Right lobe of liver (tissue), 6 donors: ENCODE measurements around the gene DLG2. TPM values are rescaled to one million over a fixed set of nuclear protein-coding genes. Genes with fewer than 3 reads are reported as not detected.

ENCODE experiments used
- ATAC-seq, 4 donors: fragments of 200-7000 bp; cut with Tn5 transposase; one replicate each; pipeline ENCODE4 v1.9.1; 2020; ENCODE audit warnings: mild to moderate bottlenecking in 4 of 4, moderate library complexity in 4 of 4
- DNase-seq, 3 donors: peaks; one replicate each; pipeline ENCODE4 v3.0.0-alpha.2; 2020
- H3K27ac ChIP-seq, 3 donors: fragments of 200-600 bp; one replicate each; pipeline ENCODE4 v1.8.0; 2022
- H3K27me3 ChIP-seq, 2 donors: fragments of 200-600 bp; one replicate each; pipeline ENCODE4 v1.8.0; 2022
- H3K36me3 ChIP-seq, 4 donors: fragments of 200-600 bp; sonication (generic) in 1 of 4; one replicate each; pipeline versions ENCODE4 v1.5.1 to v1.8.0; 2017 to 2022; ENCODE audit warnings: control low read depth in 1 of 4
- H3K4me1 ChIP-seq, 4 donors: fragments of 200-600 bp; sonication (generic) in 1 of 4; one replicate each; pipeline versions ENCODE4 v1.5.1 to v1.8.0; 2017 to 2022; ENCODE audit warnings: control low read depth in 1 of 4
- H3K4me3 ChIP-seq, 3 donors: fragments of 200-600 bp; one replicate each; pipeline ENCODE4 v1.8.0; 2022
- H3K9me3 ChIP-seq, 4 donors: fragments of 200-600 bp; sonication (generic) in 1 of 4; one replicate each; pipeline versions ENCODE4 v1.5.1 to v1.8.0; 2017 to 2022; ENCODE audit warnings: control low read depth in 1 of 4
- CTCF ChIP-seq, 4 donors: fragments of 200-600 bp in 3 of 4; fragments of 450-650 bp in 1 of 4; IDR thresholded peaks; one replicate each; pipeline versions ENCODE4 v1.5.1 to v1.8.0; 2016 to 2022; ENCODE audit warnings: antibody characterized with exemption in 4 of 4, mild to moderate bottlenecking in 2 of 4
- POLR2A ChIP-seq: fragments of 450-650 bp; IDR thresholded peaks from one replicate; pipeline ENCODE4 v1.6.1; 2017; ENCODE audit warnings: antibody characterized with exemption, mild to moderate bottlenecking
- WGBS: methylation state at CpG from one replicate; pipeline ENCODE4 v1.1.6; 2018; ENCODE audit warnings: low coverage, low lambda C conversion rate; ENCODE audit not compliant: insufficient coverage; ENCODE audit errors: missing lambda C conversion rate; 5-methylcytosine and 5-hydroxymethylcytosine counted together
- intact Hi-C, 2 donors: fragments of 100-400 bp; cut with DNase I; formaldehyde crosslinking; loops; one replicate each; pipeline versions ENCODE4 v1.11.2 to v1.14.1; 2022
- total RNA-seq, 6 experiments: library from RNA; depleted of rRNA in 2 of 6; stranded (reverse); fragments of >200 nt in 2 of 6; fragmentation: NEBNext Ultra II Directional in 3 of 6; extraction: Animal tissue kit (Norgen Biotek cat#: 25700) in 3 of 6; gene quantifications; one replicate each; pipeline versions ENCODE4 v1.1.0 to v1.2.4, GENCODE V29; 2016 to 2023
- donor health status: DM: no; HTN: yes; CAD: no.
- donor health status: DM: no; HTN: no; CAD: no.
- donor health status: DM: no; HTN: no; CAD: no.
- donor health status: DM: no; HTN: yes; CAD: no.
- donor health status: DM: no; HTN: yes; CAD: no.

Gene DLG2
- total RNA-seq, 6 experiments from 2014 or later: 1.2 to 6.4 (median 2.5) TPM

GRCh38 chr11:83677730-83678129 is 1949.4 kb downstream of the DLG2 start:
- ATAC-seq: no peak
- Histone ChIP-seq H3K4me3 (no peak overlapping the region), H3K27ac (no peak overlapping the region), H3K36me3 (no peaks in the 10 kb centered on the region), H3K9me3 (no peaks in the 10 kb centered on the region), H3K27me3 (no peaks in the 10 kb centered on the region), H3K4me1 (no peaks in the 10 kb centered on the region)
- DNase-seq: no peak
- WGBS: 75% methylated on average over 1 of the region's 1 CpG
- TF ChIP-seq CTCF (IDR thresholded peaks at IDR 0.05): no peak
- no peak for TF ChIP-seq POLR2A
- intact Hi-C loops: no loop called here

DNA sequence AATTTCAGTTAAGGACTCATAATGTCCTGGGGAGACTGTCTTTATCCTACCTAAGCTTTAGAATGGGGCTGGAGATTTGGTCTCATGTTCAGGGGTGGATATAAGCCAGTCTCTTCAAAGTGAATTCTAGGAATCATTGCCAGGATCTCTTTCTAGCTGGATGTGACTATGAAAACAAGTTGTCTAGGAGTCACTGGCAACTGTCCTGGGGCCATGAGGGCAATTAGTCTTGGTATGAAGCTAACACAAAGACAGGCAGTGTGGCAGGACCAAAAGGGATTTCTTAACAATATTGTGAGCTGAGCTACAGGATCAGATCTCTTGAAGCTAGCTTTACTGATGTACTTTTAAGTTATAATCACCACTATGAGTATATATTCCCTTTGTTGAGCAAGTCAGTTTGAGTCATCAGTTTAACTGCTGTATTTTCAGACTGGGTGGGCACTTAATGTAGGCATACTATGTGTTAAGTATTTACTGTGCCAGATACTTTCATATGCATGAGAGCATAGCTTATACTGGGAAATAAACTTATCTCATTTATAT is 1951.0 kb downstream of the DLG2 start:
- Histone ChIP-seq H3K36me3 (no peaks in the 10 kb centered on the region), H3K27me3 (no peaks in the 10 kb centered on the region), H3K4me1 (no peaks in the 10 kb centered on the region), H3K27ac (no peak overlapping the region), H3K9me3 (no peaks in the 10 kb centered on the region), H3K4me3 (no peak overlapping the region)
- DNase-seq: no peak
- no peak for TF ChIP-seq CTCF (IDR thresholded peaks at IDR 0.05)
- ATAC-seq: no peak
- intact Hi-C loops: no loop called here

DNA sequence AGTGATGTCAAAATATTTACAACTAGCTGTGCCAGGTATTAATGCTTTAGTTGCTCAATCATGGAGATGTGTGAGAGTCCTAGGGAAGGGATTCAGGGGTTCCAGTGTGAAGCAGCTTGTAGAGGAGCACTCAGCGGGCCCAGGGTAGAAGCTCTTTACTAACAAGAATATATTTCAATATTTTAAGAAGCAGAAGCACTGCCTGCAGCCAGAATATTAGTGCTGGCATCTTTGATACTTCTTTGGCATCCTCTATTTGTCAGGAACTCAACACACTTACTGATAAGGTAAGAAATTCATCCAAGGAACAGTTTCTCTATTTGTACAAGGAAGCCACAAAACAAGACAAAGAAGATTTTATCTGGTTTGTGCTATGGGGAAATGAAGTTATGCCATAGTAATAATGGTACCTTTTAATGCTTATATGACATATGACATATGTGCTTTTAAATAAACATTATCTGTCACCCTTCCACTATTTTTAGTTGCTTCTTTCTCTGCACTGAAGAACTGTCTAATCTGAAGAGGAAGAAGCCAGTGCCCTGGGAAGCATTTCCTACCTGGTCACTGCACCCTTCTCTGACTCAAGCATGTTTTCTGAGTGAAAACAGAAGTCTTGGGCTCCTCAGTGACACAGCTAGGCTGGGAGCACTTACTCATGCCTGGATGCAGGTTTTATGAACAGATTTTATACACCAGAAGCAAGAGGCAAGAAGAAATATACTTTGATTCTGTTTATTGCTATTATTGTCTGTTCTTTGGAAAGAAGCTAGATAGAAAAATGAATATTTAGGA is 1952.8 kb downstream of the DLG2 start:
- ATAC-seq: no peak
- no peak for TF ChIP-seq CTCF (IDR thresholded peaks at IDR 0.05)
- TF ChIP-seq POLR2A: no peak
- no peak for DNase-seq
- no peaks in the 10 kb centered on the region for H3K27me3 ChIP-seq
- H3K4me3 ChIP-seq: no peak overlapping the region
- H3K9me3 ChIP-seq: no peaks in the 10 kb centered on the region
- H3K27ac ChIP-seq: no peak overlapping the region
- WGBS: 88% methylated on average over 1 of the region's 1 CpG
- intact Hi-C loops: no loop called here
- no peaks in the 10 kb centered on the region for H3K4me1 ChIP-seq
- H3K36me3 ChIP-seq: no peaks in the 10 kb centered on the region

DNA sequence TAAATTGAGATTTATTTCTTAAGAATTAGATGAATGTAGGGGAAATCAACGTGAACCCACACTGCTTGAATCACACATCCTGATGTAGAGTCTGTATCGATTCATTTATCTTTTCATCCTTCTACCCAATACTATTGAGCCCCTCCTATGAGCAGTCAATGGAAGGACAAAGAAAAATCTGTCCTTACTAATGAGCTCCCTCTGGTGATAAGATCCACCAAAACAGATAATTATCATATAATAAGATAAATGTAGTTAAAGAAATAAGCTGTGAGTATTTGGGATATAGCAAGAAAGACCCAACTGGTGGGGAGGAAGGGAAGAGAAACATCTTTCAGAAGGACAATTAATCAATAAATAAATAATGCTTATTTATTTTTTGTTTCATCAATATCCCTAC is 1955.9 kb downstream of the DLG2 start:
- ATAC-seq (peak in 2 of 4 donors; percentile 39 to 45), DNase-seq (no peak)
- no peaks in the 10 kb centered on the region for H3K9me3 ChIP-seq
- intact Hi-C loops: no loop called here
- WGBS: 72% methylated on average over 2 of the region's 2 CpGs
- no peak overlapping the region for H3K27ac ChIP-seq
- TF ChIP-seq CTCF (IDR thresholded peaks at IDR 0.05) (peak in 3 of 4 donors; percentile 15 to 35 (median 24)), POLR2A (no peak)
- no peaks in the 10 kb centered on the region for H3K27me3 ChIP-seq
- H3K4me3 ChIP-seq: no peak overlapping the region
- no peaks in the 10 kb centered on the region for H3K4me1 ChIP-seq
- H3K36me3 ChIP-seq: peaks cover 0 to 2% (median 0%) of the 10 kb centered on the region in 4 donors
